Cardiac muscle cell (in vitro differentiated cells and primary cell): ENCODE results near the gene FXN. TPM values are rescaled to one million over a fixed set of nuclear protein-coding genes. Genes with fewer than 3 reads are reported as not detected.

ENCODE experiments used
- DNase-seq, 2 donors: peaks; one replicate each; pipeline versions ENCODE4 v3.0.0 to v3.0.0-alpha.2; 2010 to 2017; ENCODE audit warnings: low read depth in 1 of 2, low spot score in 1 of 2
- H3K27ac ChIP-seq: fragments of 200-600 bp; sonication (generic); 2 replicates; pipeline ENCODE4 v1.5.1; 2016
- H3K27me3 ChIP-seq: fragments of 200-600 bp; sonication (generic); 2 replicates; pipeline ENCODE4 v1.6.0; 2016; ENCODE audit warnings: control low read depth
- H3K36me3 ChIP-seq: fragments of 200-600 bp; sonication (generic); 2 replicates; pipeline ENCODE4 v1.5.1; 2016; ENCODE audit warnings: control low read depth
- H3K4me1 ChIP-seq: fragments of 200-600 bp; sonication (generic); 2 replicates; pipeline ENCODE4 v1.8.1; 2017; ENCODE audit warnings: low read depth, mild to moderate bottlenecking, mixed run types
- H3K4me3 ChIP-seq: fragments of 200-600 bp; sonication (generic); 2 replicates; pipeline ENCODE4 v1.5.1; 2016; ENCODE audit warnings: mild to moderate bottlenecking
- H3K9me3 ChIP-seq: fragments of 200-600 bp; sonication (generic); 2 replicates; pipeline ENCODE4 v1.5.1; 2017; ENCODE audit warnings: low read depth, mild to moderate bottlenecking, control low read depth
- polyA plus RNA-seq: library from polyadenylated mRNA; unstranded; fragments of >200 nt; fragmentation: Nextera tagmentation; extraction: Ambion mirVana; gene quantifications from 2 replicates; pipeline ENCODE4 v1.2.1, GENCODE V29; 2016
- total RNA-seq: library from RNA; depleted of rRNA; stranded (reverse); fragments of >200 nt; gene quantifications from 2 replicates; pipeline ENCODE4 v1.2.3, GENCODE V29; 2016
- TF ChIP-seq, protein P1 (sequence below): IDR thresholded peaks from 2 replicates; pipeline ENCODE4 v1.5.1; 2012; ENCODE audit warnings: low read depth, mild to moderate bottlenecking, low read length

Gene FXN
- total and polyA plus RNA-seq, 2 experiments from 2014 or later, result 20.6 to 45.0 TPM

DNA sequence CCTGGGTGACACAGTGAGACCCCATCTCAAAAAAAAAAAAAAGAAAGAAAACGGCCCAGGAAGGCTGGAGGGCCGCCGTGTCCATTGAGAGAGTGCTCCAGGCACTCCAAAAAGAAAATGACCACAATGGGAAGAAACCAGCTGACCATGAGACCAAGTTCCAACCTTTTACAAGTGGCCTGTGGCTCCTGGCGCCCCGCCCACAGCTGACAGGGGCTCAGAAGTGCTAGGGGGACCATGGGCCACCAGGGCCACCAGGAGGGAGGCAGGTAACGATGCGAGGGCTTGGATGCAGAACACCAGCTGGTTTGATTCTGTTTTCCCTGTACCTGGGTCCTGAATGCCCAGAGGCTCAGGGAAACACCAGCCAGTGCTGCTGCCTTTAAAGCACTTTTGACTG is 34.6 kb downstream of the FXN start:
- TF ChIP-seq, protein P1, sequence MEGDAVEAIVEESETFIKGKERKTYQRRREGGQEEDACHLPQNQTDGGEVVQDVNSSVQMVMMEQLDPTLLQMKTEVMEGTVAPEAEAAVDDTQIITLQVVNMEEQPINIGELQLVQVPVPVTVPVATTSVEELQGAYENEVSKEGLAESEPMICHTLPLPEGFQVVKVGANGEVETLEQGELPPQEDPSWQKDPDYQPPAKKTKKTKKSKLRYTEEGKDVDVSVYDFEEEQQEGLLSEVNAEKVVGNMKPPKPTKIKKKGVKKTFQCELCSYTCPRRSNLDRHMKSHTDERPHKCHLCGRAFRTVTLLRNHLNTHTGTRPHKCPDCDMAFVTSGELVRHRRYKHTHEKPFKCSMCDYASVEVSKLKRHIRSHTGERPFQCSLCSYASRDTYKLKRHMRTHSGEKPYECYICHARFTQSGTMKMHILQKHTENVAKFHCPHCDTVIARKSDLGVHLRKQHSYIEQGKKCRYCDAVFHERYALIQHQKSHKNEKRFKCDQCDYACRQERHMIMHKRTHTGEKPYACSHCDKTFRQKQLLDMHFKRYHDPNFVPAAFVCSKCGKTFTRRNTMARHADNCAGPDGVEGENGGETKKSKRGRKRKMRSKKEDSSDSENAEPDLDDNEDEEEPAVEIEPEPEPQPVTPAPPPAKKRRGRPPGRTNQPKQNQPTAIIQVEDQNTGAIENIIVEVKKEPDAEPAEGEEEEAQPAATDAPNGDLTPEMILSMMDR, result no peak
- Histone ChIP-seq H3K27ac (no peak overlapping the region), H3K9me3 (no peaks in the 10 kb centered on the region), H3K4me1 (no peaks in the 10 kb centered on the region), H3K4me3 (no peak overlapping the region), H3K27me3 (no peaks in the 10 kb centered on the region), H3K36me3 (peaks cover 19% of the 10 kb centered on the region)
- no peak for DNase-seq

DNA sequence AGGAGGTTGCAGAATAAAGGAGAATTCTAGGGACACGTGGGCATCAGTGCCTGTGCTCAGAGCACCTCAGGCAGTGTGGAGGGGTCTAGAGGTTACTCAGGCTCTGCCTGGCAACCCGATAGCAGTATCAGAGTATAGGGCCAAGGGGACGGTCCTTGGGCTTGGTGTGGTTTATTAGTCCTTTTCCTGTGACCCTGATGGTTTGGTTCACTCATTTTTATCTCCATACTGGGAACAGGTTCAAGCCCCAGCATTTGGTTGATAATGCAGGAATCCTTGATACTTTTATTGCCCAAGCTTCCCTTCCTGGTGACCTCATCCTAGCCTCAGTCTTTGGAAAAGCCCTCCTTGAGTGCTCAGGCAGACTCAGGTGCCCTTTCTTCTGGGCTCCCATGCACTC is 35.5 kb downstream of the FXN start:
- H3K4me3 ChIP-seq, result no peak overlapping the region
- no peaks in the 10 kb centered on the region for H3K27me3 ChIP-seq
- no peaks in the 10 kb centered on the region for H3K9me3 ChIP-seq
- no peaks in the 10 kb centered on the region for H3K4me1 ChIP-seq
- peak in 1 of 2 donors; percentile 54 for DNase-seq
- TF ChIP-seq, protein P1, result no peak
- peaks cover 12% of the 10 kb centered on the region for H3K36me3 ChIP-seq
- no peak overlapping the region for H3K27ac ChIP-seq

DNA sequence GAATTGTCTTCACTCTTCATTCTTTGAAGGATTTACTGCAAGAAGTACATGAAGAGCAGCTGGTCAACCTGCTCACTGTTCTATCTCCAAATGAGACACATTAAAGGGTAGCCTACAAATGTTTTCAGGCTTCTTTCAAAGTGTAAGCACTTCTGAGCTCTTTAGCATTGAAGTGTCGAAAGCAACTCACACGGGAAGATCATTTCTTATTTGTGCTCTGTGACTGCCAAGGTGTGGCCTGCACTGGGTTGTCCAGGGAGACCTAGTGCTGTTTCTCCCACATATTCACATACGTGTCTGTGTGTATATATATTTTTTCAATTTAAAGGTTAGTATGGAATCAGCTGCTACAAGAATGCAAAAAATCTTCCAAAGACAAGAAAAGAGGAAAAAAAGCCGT is 37.6 kb downstream of the FXN start:
- Histone ChIP-seq H3K4me1 (no peaks in the 10 kb centered on the region), H3K36me3 (no peaks in the 10 kb centered on the region), H3K4me3 (no peak overlapping the region), H3K9me3 (no peaks in the 10 kb centered on the region), H3K27me3 (no peaks in the 10 kb centered on the region), H3K27ac (no peak overlapping the region)
- TF ChIP-seq, protein P1, result no peak
- peak in 1 of 2 donors; percentile 45 for DNase-seq

DNA sequence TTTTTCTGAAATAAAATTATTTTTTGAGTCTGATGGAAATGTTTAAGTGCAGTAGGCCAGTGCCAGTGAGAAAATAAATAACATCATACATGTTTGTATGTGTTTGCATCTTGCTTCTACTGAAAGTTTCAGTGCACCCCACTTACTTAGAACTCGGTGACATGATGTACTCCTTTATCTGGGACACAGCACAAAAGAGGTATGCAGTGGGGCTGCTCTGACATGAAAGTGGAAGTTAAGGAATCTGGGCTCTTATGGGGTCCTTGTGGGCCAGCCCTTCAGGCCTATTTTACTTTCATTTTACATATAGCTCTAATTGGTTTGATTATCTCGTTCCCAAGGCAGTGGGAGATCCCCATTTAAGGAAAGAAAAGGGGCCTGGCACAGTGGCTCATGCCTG is 39.2 kb downstream of the FXN start:
- TF ChIP-seq, protein P1, result no peak
- DNase-seq, result no peak
- H3K27ac ChIP-seq, result no peak overlapping the region
- no peaks in the 10 kb centered on the region for H3K27me3 ChIP-seq
- H3K36me3 ChIP-seq, result no peaks in the 10 kb centered on the region
- no peaks in the 10 kb centered on the region for H3K4me1 ChIP-seq
- H3K9me3 ChIP-seq, result no peaks in the 10 kb centered on the region
- H3K4me3 ChIP-seq, result no peak overlapping the region

DNA sequence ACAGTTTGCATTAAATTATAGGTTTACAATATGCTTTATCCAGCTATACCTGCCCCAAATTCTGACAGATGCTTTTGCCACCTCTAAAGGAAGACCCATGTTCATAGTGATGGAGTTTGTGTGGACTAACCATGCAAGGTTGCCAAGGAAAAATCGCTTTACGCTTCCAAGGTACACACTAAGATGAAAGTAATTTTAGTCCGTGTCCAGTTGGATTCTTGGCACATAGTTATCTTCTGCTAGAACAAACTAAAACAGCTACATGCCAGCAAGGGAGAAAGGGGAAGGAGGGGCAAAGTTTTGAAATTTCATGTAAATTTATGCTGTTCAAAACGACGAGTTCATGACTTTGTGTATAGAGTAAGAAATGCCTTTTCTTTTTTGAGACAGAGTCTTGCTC is 41.0 kb downstream of the FXN start:
- no peak overlapping the region for H3K27ac ChIP-seq
- TF ChIP-seq, protein P1, result no peak
- no peaks in the 10 kb centered on the region for H3K36me3 ChIP-seq
- H3K27me3 ChIP-seq, result no peaks in the 10 kb centered on the region
- no peak overlapping the region for H3K4me3 ChIP-seq
- H3K4me1 ChIP-seq, result no peaks in the 10 kb centered on the region
- H3K9me3 ChIP-seq, result no peaks in the 10 kb centered on the region
- peak in 1 of 2 donors; percentile 51 for DNase-seq

DNA sequence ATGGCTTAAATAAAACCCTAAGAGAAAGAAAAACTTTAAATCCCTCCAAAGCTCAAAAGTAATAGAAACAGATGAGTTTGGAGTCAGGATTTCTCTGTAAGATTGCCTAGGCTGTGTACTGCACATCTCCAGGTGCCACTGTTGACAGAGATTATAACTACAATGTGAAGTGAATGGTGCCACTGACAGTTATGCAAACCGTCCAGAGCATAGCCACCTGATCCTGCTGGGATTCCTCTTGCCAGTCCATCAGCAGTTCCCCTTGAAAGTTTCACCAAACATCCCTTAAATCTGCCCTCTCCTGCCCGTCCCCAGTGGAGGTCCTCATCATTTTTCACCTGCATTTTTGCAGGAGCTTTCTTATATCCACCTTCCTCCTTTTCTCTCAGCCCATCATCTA is 42.5 kb downstream of the FXN start:
- TF ChIP-seq, protein P1, result no peak
- Histone ChIP-seq H3K4me3 (no peak overlapping the region), H3K27ac (no peak overlapping the region), H3K4me1 (no peaks in the 10 kb centered on the region), H3K27me3 (no peaks in the 10 kb centered on the region), H3K36me3 (no peaks in the 10 kb centered on the region), H3K9me3 (no peaks in the 10 kb centered on the region)
- no peak for DNase-seq
